IPS DF 4.7 (cell line): ENCODE data around the gene TTC24.
"Not testable (repeated sequence)": the region's sequence is repeated elsewhere in the genome, so short reads cannot be mapped to it uniquely, and the experiment has no call there.

Experiments
- DNase-seq: peaks from one replicate; pipeline ENCODE4 v3.0.0-alpha.2; 2013; ENCODE audit warnings: low spot score; ENCODE audit errors: extremely low read depth

The TTC24 gene

DNA sequence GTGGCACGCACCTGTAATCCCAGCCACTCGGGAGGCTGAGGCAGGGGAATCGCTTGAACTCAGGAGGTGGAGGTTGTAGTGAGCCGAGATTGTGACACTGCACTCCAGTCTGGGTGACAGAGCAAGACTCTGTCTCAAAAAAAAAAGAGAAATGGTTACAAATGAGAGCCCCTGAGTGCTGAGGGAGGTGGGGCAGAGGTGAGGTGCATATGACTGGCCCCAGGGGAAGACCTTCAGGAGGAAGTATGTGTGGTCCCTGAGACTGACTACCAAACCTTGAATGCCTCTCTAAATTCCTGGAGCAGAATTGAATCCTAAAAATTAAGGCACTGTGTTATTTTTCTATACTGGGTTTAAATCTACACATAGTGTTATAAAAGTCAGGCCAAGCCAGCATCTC, 27.8 kb downstream of the TTC24 start:
- DNase-seq: not testable (repeated sequence)

DNA sequence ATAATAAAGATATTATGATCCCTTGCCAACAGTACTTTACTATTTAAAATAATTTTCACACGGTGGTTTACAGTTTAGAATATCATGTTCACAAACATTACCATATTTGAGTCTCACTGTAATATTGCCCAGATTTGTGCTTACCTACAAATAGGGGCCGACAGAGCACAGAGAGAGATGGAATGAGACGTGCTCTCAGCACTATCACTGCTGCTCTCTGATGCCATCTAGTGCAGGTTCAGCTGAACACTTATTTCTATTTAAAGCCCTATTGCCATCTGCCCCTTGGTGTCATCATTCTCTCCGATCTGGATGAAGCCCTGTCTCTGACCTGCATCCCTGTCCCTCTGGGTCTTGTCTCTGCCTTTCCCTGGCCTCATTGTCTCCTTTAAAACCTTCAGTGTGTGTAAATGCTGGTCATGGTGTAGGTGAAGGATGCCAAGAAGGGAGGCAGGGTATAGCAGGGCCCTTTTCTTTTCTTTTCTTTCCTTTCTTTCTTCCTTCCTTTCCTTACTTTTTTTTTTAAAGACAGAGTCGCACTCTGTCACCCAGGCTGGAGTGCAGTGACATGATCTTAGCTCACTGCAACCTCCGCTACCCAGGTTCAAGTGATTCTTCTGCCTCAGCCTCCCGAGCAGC, 28.6 kb downstream of the TTC24 start:
- no peak for DNase-seq

DNA sequence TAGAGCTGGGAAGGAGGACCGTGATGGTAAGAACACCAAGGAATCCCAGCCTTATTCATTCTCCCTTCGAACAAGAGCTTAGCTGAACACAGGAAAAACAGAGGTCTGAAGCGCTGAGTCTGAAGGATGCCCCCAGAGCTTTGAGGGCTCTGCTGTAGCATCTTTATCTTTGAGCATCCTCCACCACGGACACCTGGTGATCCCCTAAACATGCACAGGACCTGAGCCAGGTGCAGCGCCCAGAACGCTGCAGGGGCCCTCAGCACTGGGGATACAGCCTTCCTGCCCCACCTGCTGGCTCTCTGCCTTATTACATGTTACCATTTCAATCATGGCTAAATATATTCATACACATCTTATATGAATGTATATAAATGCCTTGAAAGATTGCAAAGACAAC, 29.5 kb downstream of the TTC24 start:
- DNase-seq: no peak

DNA sequence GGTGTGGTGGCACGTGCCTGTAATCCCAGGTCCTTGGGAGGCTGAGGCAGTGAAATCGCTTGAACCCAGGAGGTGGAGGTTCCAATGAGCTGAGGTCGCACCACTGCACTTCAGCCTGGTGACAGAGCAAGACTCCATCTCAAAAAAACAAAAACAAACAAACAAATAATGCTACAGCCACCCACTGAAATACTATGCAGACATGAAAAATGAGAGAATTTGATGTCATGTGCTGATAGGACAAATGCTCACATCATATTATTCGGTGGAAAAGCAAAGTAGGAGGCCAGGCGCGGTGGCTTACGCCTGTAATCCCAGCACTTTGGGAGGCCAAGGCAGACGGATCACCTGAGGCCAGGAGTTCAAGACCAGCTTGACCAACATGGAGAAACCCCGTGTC, 30.5 kb downstream of the TTC24 start:
- DNase-seq: not testable (repeated sequence)

DNA sequence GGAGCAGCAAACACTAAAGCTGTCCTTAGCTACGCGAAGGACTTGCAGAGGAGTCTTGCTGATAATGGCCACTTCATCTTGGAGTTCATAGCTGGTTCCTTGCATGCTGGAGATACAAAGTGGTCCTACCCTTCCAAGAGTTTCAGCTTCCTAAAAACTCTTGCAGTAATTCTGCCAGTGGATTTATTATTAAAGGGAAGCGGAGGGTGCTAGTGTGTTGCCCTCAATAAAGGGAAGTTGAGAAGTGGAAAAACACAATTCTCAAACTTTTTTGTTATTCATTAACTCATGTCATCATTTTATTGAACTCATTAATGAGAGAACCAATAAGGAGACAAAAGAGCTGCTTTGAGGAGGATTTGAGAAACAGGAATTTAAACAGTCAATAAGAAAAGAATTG, 33.1 kb downstream of the TTC24 start:
- no peak for DNase-seq

DNA sequence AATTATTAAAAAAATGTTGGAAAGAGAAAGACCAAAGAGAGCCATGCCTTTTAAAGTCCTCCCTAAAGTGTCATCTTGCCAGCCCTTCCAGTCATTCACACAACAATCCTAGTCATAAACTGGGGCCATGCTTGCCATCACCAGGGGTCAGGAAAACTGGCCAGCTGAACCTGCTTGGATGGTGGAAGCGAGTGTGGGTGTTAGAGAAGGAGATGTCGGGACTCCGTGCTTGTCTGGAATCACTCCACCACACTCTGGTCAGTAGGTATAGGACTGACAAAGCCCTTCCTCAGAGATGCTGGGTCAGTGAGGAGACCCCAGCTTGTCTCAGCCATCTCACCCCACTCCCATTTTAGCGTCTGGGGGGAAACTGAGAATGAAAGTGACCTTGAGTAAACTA, 36.4 kb downstream of the TTC24 start:
- no peak for DNase-seq

DNA sequence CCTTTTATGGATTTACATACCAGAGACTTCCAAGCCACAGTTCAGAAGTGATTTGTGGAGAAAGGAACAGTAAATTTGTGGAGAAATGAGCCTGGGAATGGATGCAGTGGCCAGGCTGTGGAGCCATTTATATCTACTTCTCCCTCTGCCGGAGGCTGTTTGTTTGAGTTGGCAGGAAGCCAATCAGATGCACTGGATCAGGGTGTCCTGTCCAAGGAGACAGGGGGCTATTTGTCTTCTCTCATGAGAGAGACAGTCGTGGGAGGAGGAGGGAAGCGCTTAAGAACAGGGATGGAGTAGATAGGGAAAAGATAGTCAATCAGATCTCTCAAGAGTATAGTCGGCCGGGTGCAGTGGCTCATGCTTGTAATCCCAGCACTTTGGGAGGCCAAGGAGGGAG, 36.9 kb downstream of the TTC24 start:
- DNase-seq: no peak

DNA sequence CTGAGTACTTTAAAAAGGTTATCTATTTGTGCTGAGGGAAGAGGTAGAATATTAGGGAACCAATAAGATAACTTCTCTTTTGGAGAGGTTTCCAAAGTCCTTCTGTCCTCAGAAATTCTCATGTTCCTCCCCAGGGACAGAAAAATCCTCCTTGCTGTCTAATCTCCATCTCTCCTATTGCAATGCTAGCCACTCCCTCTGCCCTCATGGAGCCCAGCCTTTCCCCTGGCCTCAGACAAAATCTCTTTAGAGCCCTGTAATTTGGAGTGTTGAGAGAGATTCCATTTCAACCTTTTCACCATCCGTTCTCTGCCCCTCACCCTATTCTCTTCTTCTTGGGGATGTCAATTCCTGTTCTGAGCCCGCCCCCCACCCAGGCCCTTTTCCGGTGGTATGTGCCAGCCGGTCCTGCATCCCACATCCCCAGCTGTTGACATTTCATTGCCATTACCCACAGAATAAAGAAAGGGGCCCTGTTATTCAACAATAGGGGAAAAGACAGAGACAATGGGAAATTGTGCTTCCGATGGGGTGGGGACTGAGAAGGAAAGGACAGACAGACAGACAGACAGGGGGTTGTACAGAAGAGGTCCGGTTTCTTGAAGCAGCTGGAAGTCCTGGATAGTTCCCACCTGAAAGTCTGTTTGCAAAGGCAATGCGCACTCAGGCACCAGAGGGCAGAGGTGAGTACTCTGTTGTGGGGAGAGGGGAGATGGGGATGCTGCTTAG, 39.5 kb downstream of the TTC24 start, which contains the start of gene HAPLN2:
Gene HAPLN2 (plus strand): TSS at position 563 of the 729 bp plus-strand sequence. CDS start 4,076 bp downstream, outside the sequence.
- no peak for DNase-seq

DNA sequence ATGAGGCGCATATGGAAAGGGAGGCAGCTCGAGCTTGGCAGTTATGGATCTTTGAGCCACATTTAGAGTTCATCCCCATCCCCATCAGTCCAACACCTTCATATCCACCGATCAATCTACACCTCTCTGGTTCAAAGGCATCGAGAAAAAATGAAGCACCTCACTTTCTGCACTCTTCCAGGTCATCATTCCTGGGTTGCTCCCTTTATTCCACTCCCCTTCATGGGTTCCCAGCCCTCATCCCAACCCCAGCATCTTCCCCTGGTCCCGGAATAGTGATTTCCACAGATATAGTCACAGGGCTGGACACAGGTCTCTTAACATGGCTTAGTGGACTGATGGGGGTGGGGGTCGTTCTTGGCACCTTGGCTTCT, 40.0 kb downstream of the TTC24 start:
- DNase-seq: no peak

DNA sequence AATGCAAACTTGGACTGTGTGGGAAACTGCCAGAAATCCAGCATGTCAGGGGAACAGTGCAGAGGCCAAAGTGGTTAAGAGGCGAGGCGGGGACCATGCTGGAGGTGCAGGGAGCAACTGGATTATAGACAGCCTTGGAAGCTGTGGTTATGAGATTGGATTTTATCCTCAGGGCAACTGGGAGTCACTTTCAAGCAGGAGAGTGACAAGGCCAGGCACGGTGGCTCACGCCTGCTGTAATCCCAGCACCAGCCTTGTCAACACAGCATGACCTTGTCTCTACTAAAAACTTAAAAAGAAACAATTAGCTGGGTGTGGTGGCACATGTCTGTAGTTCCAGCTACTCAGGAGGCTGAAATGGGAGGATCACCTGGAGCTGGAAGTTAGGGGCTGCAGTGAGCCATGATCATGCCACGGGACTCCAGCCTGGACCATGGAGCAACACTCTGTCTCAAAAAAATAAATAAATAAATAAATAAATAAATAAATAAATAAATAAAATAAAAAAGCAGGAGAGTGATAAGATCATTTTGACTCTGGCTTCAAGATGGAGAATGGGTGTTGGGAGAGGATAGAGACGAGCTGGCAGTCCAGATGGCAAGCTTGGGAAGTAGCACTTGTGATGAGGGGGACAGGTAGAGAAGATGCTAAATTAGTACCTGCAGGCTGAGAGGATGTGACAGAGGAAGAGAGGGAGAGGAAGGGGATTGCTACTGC, 43.2 kb downstream of the TTC24 start:
- DNase-seq: no peak

DNA sequence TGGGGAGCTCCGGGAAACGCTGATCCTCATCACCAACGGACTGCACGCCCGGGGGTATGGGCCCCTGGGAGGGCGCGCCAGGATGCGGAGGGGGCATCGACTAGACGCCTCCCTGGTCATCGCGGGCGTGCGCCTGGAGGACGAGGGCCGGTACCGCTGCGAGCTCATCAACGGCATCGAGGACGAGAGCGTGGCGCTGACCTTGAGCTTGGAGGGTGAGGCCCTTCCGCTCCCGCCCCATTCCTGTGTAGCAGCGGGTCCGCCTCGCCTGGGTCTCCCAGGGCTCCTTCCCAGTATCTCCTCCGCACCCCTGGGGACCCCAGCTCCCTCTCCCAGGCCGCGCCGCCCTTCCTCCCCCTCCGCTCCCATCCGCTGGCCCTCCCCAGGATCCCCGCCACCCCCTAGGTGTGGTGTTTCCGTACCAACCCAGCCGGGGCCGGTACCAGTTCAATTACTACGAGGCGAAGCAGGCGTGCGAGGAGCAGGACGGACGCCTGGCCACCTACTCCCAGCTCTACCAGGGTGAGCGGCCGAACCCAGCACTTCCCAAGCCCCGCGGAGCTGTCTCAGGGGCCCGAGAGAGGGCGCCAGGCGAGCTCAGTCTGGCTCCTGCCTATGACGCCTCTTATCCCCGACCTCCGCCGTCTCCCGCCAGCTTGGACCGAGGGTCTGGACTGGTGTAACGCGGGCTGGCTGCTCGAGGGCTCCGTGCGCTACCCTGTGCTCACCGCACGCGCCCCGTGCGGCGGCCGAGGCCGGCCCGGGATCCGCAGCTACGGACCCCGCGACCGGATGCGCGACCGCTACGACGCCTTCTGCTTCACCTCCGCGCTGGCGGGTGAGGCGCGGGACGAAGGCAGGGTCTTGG, 44.7 kb downstream of the TTC24 start:
- no peak for DNase-seq

DNA sequence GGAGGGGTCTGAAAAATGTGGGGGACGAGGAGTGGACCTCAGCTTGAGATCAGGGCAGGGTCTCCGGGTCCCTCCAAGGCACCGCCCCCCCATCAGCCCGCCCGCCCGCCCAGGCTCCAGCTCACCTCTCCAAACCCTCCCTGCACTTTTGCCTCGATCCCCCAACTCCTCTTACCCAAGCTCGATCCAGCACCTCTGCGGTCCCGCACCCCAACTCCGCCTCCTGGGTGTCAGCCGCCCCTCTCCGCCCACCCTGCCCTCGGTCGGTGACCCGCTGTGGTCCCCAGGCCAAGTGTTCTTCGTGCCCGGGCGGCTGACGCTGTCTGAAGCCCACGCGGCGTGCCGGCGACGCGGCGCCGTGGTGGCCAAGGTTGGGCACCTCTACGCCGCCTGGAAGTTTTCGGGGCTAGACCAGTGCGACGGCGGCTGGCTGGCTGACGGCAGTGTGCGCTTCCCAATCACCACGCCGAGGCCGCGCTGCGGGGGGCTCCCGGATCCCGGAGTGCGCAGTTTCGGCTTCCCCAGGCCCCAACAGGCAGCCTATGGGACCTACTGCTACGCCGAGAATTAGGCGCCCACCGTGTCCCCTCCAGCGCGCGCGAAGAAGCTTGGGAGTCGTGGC, 45.4 kb downstream of the TTC24 start:
- no peak for DNase-seq

DNA sequence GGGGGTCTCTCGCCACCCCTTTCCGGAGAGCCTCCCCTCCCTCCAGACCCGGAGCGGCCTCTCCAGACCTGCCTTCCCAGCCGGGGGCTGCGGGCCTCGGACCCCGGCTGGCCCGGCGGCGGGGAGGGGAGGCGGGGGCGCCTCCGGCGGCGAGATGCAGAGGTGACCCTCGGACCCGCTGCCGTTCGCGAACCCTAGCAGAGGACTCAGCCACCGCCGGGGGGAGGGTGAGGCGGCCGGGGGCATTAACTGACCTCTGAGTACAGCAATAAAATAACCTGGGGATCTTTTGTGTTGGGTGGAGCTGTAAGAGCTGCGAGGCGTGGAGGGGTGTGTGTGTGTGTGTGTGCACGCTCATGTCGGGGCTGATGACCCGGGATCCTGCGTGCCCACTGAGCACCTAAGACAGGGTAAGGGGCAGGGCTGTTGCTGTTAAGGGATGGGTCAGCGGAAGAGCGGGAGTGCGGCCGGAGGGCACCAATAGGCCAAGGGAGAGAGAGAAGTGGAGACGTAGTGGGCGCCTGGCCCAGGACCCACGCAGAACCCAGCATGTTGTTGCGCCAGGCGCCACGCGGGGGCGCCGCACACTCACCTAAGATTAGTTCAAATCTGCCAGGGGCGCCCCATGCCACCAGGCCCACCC, 46.0 kb downstream of the TTC24 start:
- no peak for DNase-seq

DNA sequence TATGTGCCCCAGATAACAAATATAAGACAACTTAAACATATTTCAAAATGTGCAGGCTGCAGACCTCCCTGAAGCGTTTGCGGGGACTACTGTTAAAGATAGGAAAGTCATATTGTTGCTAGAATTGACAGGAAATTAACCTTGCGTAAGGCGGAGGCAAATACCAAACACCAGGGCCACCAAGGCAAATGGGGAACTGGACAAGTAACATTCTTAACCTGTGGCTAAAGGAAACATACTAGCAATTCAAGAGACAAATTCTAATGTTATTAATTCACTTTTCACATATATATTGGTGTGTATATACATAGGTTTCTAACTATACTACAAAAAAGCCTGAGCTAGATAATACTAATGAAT, 46.5 kb downstream of the TTC24 start:
- no peak for DNase-seq

DNA sequence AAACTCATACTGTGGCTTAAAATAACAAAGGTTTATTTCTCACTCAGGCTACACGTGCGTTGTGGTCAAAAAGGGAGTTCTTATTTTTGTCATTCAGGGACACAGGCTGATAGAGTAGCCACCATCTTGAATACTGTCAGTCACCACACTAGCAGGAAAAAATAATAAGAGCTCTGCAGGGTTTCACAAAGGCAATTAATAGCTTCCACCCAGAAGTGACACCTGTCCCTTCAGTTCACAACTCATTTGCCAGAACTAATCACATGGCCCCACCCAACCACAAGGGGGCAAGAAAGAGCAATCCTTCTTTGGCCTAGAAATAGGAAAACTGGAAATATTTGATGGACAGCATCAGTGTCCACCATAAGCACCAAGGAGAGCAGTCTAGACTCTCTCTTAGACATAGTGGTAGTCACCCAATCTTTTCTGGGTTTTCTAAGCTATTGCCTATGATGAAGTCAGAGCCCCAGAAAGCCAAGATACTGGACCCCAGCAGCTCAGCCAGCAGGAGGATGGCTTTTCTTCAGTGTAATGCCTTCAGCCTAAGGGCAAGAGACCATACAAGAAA, 47.9 kb downstream of the TTC24 start:
- no peak for DNase-seq

DNA sequence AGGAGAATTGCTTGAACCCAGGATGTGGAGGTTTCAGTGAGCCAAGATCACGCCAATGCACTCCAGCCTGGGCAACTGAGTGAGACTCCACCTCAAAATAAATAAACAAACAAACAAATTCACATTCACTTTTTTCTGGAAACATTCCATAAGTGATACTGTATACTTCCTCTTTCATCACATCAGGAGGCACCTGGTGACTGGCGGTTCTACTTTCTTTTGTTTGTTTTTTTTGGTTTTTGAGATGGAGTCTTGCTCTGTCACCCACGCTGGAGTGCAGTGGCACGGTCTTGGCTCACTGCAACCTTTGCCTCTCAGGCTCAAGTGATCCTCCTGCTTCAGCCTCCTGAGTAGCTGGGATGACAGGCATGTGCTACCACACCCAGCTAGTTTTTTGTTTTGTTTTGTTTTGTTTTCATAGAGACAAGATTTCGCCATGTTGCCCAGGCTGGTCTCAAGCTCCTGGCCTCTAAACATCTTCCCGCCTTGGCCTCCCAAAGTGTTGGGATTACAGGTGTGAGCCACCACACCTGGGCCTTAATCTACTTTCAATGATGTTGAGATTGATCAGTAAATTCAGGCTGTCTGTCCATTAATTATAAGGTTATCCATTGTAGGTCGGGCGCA, 50.4 kb downstream of the TTC24 start:
- no peak for DNase-seq

DNA sequence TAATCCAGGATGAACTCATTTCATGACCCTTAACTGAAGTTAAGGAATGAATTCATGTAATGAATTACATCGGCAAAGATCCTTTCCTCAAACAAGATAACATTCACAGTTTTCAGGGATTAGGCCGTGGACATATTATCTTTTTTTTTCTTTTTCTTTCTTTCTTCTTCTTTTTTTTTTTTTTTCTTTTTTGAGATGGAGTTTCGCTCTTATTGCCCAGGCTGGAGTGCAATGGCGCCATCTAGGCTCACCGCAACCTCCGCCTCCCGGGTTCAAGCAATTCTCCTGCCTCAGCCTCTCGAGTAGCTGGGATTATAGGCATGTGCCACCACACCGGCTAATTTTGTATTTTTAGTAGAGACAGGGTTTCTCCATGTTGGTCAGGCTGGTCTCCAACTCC, 51.6 kb downstream of the TTC24 start:
- DNase-seq: not testable (repeated sequence)

DNA sequence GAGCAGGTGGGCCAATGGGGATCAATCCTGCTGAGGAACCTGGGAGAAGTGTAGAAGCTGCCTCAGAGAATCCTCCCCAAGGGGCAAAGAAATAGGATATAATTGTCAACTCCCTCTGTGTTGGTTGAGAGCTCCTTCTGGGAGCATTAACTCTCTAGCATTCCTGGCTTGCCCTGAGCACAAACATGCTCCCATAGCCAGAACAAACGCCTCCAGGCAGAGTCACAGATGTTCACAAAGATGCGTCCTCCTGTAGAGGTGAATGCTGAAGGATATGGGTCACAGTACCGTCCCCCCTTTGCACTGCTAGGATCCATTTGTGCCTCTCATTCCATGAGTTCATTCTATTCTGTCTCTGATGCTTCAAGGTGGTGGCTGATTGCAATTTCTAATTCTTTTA, 52.8 kb downstream of the TTC24 start:
- DNase-seq: no peak
